Muscle layer of duodenum (tissue), 2 donors: ENCODE measurements around the gene EIF2B2.

Experiments
- H3K27ac ChIP-seq: one replicate; pipeline ENCODE4 v1.7.0; 2013; ENCODE audit warnings: mild to moderate bottlenecking, low read length
- H3K27me3 ChIP-seq: one replicate; pipeline ENCODE4 v1.7.0; 2013; ENCODE audit warnings: low read depth, mild to moderate bottlenecking, control low read depth, low read length
- H3K36me3 ChIP-seq, 2 donors: one replicate each; pipeline ENCODE4 v1.7.0; 2013; ENCODE audit warnings: low read length in 2 of 2, control low read depth in 1 of 2, mild to moderate bottlenecking in 1 of 2; ENCODE audit not compliant: insufficient read depth in 2 of 2, control insufficient read depth in 1 of 2
- H3K4me1 ChIP-seq, 2 donors: one replicate each; pipeline ENCODE4 v1.7.0; 2013; ENCODE audit warnings: low read length in 2 of 2, mild to moderate bottlenecking in 2 of 2, control low read depth in 1 of 2, moderate library complexity in 1 of 2; ENCODE audit not compliant: insufficient read depth in 2 of 2, control insufficient read depth in 1 of 2
- H3K4me3 ChIP-seq, 2 donors: one replicate each; pipeline ENCODE4 v1.7.0; 2013; ENCODE audit warnings: low read length in 2 of 2, low read depth in 1 of 2, mild to moderate bottlenecking in 1 of 2
- H3K9me3 ChIP-seq, 2 donors: one replicate each; pipeline ENCODE4 v1.7.0; 2013; ENCODE audit warnings: low read length in 2 of 2, control low read depth in 1 of 2, mild to moderate bottlenecking in 1 of 2; ENCODE audit not compliant: control insufficient read depth in 1 of 2
- donor health status: healthy.

Gene EIF2B2

DNA sequence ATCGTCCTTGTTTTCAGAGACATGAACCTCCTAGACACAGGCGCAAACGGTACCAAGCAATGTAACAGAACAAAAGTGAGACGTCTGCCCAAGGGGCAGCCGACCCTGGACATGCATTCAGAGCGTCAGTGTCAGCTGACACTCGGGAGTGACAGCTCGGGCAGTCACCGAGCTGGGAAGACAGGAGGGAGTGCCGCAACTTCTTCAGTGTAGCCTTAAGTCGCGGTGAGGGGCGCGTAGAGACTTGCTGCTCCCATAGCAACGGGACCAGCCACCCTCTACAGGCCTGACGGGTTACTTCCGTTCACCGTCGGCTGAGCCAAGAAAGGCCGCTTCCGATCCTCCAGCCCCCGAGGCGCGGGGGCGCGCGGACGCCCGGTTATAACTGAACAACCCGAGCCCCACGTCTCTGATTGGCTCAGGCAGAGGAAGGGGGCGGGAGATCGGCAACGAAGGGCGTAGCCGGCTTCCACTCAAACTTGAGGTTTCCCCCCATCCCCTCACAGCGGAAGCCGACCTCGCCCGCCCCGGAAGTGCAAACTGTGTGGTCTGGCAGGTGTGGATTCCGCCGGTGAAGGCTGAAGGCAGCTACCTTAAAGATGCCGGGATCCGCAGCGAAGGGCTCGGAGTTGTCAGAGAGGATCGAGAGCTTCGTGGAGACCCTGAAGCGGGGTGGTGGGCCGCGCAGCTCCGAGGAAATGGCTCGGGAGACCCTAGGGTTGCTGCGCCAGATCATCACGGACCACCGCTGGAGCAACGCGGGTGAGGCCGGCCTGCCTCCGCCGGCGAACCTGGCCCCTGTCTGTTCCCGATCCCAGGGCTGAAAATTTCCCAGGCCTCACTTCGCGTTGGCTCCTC, at the start of gene EIF2B2:
Gene EIF2B2 (plus strand): TSS at position 530 of the 858 bp plus-strand sequence. CDS start 70 bp downstream, at position 600.
- H3K27me3 ChIP-seq, result no peaks in the 10 kb centered on the region
- H3K4me3 ChIP-seq, result peak within 1 kb of the TSS; percentile 97 to 98
- peaks cover 7 to 20% of the 10 kb centered on the region in 2 donors for H3K4me1 ChIP-seq
- H3K9me3 ChIP-seq, result no peaks in the 10 kb centered on the region
- H3K27ac ChIP-seq, result peak within 1 kb of the TSS; percentile 83
- H3K36me3 ChIP-seq, result peaks cover 20 to 26% of the 10 kb centered on the region in 2 donors

DNA sequence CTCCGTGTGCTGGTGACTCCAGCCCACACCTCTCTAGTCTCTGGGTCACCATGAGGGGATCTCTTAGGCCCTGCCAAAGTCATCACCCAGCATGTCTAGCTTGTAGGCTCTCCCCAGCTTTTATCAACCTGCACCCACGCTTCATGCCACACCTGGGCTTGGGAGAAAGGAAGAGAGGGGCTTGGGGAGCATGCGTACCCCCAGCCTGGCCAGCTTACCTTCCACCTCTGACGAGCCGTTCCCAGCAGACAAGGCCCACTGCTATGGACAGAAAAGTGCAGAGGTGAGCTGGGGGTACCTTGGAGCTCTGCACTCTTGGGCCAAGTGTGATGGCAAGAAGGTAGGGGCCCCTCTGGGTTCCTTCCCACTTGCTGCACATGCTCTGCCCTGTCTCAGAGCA, 49.0 kb upstream of the EIF2B2 start:
- Histone ChIP-seq H3K4me1 (peaks cover 0 to 15% of the 10 kb centered on the region in 2 donors), H3K4me3 (peak overlapping the region; percentile 44 to 68), H3K27me3 (peaks cover 8% of the 10 kb centered on the region), H3K9me3 (no peaks in the 10 kb centered on the region), H3K27ac (no peak overlapping the region), H3K36me3 (no peaks in the 10 kb centered on the region)

DNA sequence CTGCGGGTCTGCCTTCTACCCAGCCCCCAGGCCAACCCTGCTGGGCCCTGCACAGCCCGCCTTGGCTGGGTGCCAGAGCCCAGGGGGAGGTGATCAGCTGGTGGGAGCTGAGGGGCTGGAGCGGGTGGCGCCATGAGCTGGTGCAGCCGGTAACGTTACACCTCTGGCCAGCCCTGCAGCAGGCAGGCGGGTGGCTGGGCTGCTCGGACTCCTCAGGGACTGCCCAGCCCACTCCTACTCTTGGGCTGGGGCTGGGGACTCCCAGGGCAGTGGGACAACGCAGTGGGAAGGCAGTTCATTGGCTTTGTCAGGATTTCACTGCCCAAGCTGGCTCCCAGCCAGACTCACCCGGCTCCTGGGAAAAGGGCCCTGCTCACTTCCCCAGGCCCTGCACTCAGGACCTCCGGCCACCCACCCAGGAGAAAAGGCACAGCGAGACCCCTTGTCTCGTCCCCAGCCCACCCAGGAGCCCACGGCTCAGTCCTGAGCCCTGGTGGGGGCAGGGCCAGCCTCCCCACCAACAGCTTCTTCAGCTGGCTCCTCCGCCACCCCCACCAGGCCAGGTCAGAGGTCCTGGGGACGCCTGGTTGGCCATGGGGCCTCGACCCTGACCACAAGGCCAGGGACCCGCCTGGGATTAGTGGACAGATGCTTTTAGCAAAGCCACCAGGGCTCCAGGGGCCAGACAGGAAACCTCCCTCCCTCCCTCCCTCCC, 48.3 kb upstream of the EIF2B2 start:
- no peak overlapping the region for H3K27ac ChIP-seq
- H3K4me3 ChIP-seq, result peak overlapping the region; percentile 44 to 68
- H3K36me3 ChIP-seq, result no peaks in the 10 kb centered on the region
- peaks cover 8% of the 10 kb centered on the region for H3K27me3 ChIP-seq
- no peaks in the 10 kb centered on the region for H3K9me3 ChIP-seq
- H3K4me1 ChIP-seq, result peaks cover 0 to 15% of the 10 kb centered on the region in 2 donors

- Histone ChIP-seq H3K27ac (no peak overlapping the region), H3K9me3 (no peaks in the 10 kb centered on the region), H3K27me3 (peaks cover 8% of the 10 kb centered on the region), H3K36me3 (no peaks in the 10 kb centered on the region), H3K4me1 (peaks cover 0 to 15% of the 10 kb centered on the region in 2 donors), H3K4me3 (peak overlapping the region; percentile 44 to 68)
These were observed 47.8 kb upstream of the EIF2B2 start for GRCh38 chr14:74954947-74955228.

- H3K36me3 ChIP-seq, result no peaks in the 10 kb centered on the region
- H3K4me3 ChIP-seq, result peak within 1 kb of the TSS; percentile 44 to 68
- no peaks in the 10 kb centered on the region for H3K9me3 ChIP-seq
- H3K27me3 ChIP-seq, result peaks cover 4% of the 10 kb centered on the region
- H3K4me1 ChIP-seq, result peaks cover 0 to 15% of the 10 kb centered on the region in 2 donors
- no peak within 1 kb of the TSS for H3K27ac ChIP-seq
These were observed 47.3 kb upstream of the EIF2B2 start, which contains the start of gene PGF for GRCh38 chr14:74955229-74956026. Gene PGF (minus strand): TSS chr14:74955597. CDS start chr14:74955242, 355 bp downstream.

DNA sequence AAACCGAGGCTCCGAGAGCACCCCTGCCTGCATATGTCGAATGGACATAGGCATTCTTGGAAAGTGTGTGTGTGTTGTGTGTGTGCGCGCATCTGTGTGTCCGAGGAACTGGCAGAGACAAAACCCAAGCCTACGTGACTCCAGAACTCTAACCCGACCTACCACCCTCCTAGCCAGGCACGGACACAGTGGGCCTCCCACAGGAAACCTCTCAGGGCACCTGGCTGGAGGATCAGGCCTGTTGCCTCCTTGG, 46.8 kb upstream of the EIF2B2 start:
- no peak overlapping the region for H3K27ac ChIP-seq

GRCh38 chr14:74956280-74957072, 46.2 kb upstream of the EIF2B2 start:
- H3K4me3 ChIP-seq, result no peak overlapping the region
- H3K27me3 ChIP-seq, result peaks cover 4% of the 10 kb centered on the region
- no peak overlapping the region for H3K27ac ChIP-seq
- H3K4me1 ChIP-seq, result peaks cover 0 to 15% of the 10 kb centered on the region in 2 donors
- no peaks in the 10 kb centered on the region for H3K9me3 ChIP-seq
- no peaks in the 10 kb centered on the region for H3K36me3 ChIP-seq

More for the DNA sequence above, 46.8 kb upstream of the EIF2B2 start:
- Histone ChIP-seq H3K36me3 (no peaks in the 10 kb centered on the region), H3K9me3 (no peaks in the 10 kb centered on the region), H3K4me3 (peak overlapping the region in 1 of 2 donors; percentile 68), H3K4me1 (peaks cover 0 to 15% of the 10 kb centered on the region in 2 donors), H3K27me3 (peaks cover 4% of the 10 kb centered on the region)

DNA sequence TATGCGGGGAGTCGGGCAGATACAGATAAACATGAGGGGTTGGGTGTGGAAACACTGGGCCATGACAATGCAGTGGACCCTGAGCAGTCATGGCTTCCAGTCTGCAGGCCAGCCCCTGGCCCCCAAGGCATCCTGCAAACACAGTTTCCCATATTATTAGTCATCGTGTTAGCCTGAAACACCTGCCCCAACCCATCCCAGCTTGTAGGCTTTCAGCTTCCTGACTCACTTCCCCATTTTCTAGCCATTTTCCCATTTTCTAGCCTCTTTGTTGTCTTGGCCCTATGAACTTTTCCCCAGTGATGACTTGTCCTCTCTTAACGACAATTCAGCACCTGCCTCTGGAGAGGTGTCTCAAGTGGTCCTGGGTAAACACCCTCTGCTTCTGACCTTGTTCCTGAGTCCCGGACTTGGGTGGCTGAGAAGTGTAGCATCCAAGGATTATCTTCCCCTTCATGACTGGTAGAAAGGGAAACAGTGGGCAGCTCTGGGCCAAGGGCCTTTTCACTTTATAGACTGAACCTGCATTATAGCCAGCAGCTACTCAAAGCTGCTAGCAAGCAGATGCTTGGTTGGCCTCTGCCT, 43.0 kb upstream of the EIF2B2 start:
- H3K9me3 ChIP-seq, result no peaks in the 10 kb centered on the region
- no peaks in the 10 kb centered on the region for H3K36me3 ChIP-seq
- H3K27me3 ChIP-seq, result no peaks in the 10 kb centered on the region
- no peak overlapping the region for H3K27ac ChIP-seq
- H3K4me1 ChIP-seq, result peaks cover 0 to 6% of the 10 kb centered on the region in 2 donors
- H3K4me3 ChIP-seq, result no peak overlapping the region

DNA sequence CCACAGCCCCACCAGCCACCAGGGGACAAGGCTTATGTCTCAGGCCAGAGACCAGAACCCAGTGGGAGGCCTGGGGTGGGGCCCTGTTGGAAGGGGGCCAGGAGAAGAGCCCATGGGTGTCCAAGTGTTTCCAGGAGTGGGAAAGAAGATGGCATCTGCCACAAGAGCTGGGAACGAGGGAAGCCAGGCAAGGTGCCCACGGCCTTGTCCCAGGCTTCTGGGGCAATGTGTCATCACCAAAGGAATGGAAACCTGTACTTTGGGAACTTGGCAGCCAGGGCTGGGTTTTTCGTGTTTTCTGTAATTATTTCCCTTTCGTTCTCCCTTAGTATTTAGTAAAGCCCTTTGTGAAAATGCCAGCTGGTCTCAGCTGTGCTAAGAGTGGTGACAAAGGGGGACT, 42.0 kb upstream of the EIF2B2 start:
- H3K36me3 ChIP-seq, result no peaks in the 10 kb centered on the region
- H3K9me3 ChIP-seq, result no peaks in the 10 kb centered on the region
- no peaks in the 10 kb centered on the region for H3K27me3 ChIP-seq
- H3K4me1 ChIP-seq, result no peaks in the 10 kb centered on the region
- no peak overlapping the region for H3K27ac ChIP-seq
- H3K4me3 ChIP-seq, result no peak overlapping the region

DNA sequence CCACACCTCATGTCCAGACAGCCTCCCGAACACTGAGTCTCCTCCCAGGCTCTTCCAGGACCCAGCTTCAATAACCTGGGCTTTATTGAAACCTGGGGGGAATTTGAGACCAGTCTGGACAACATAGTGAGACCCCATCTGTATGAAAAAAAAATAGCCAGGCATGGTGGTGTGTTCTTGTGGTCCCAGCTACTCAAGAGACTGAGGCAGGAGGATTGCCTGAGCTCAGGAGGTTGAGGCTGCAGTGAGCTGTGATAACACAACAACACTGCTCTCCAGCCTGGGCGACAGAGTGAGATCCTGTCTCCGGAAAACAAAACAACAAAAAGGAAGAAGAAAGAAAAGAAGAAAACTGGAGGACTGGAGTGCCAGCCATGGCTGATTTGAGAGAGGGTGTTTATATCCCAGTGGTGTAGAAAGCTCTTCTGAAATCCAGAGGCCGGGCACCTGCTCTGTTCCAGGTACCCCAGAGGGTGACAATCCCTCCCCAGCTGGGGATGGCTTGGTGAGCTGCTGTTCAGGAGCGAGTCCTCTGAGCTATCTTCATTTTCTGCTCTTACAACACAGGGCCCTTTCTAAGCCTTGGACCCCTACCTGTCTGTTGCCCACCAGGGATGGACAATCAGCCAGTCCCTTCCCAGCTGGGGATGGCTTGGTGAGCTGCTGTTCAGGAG, 41.3 kb upstream of the EIF2B2 start:
- Histone ChIP-seq H3K9me3 (no peaks in the 10 kb centered on the region), H3K27ac (no peak overlapping the region), H3K27me3 (no peaks in the 10 kb centered on the region), H3K4me1 (no peaks in the 10 kb centered on the region), H3K4me3 (no peak overlapping the region), H3K36me3 (no peaks in the 10 kb centered on the region)
